ENCODE data around the gene ACOT12.

The ACOT12 gene

DNA sequence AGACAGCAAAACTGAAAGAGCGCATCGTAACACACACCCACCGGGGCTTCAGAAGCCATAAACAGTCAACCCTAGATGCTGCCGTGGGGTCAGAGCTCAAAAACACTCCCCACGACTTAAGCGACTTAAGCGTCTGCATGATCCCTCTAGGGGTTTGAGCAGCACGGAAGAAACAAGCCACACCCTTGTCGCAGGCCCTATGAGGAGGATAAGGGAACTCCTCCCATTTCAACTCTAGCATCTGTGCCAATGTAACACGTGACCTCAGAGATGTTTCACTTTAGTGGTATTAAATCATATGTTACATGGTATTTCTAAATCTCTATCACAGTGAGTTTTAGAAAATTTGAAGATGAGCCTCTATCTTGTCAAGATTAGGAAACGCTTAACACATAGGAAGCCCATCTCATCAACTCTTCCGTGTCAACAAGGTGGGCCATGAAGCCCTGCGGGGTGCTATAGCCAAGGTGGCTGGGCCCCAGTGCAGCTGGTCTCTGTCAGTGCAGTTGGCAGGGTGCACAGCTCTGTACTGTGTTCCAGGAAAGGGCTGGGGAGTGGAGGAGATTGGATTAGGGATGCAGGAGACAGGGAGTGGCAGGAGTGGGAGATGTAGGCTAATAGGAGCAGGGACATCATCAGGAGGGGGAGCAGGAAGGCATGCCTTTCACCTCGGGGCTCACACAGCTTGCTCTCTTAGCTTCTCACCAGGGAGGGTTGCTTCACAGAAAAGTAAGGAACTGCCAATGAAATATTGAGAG is 59.5 kb downstream of the ACOT12 start:
- H3K27me3 ChIP-seq: no peaks in the 10 kb centered on the region
- no peak overlapping the region for H3K4me3 ChIP-seq

DNA sequence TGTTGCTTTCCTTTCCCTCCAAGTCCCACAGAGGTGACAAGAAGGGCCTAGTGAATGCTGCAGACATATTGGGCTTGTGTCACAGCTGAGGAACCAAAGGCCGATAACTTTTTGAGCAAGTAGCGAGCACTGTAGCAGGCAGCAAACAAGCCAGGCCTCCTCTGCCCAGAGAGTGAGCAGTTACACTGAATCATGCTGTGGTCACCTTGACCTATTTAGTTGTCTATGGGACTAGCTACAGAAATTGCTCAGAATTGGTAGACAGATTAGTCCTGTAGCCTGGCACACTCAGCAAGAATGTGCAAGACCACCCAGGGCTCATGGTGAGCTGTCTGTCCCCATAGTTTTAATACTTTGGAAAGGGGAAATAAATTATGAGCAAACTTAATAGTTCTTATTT is 67.4 kb downstream of the ACOT12 start:
- Histone ChIP-seq H3K27me3 (no peaks in the 10 kb centered on the region), H3K4me1 (no peaks in the 10 kb centered on the region), H3K4me3 (no peak overlapping the region), H3K9me3 (no peaks in the 10 kb centered on the region), H3K36me3 (no peaks in the 10 kb centered on the region), H3K27ac (no peak overlapping the region)
- TF ChIP-seq, protein P1, sequence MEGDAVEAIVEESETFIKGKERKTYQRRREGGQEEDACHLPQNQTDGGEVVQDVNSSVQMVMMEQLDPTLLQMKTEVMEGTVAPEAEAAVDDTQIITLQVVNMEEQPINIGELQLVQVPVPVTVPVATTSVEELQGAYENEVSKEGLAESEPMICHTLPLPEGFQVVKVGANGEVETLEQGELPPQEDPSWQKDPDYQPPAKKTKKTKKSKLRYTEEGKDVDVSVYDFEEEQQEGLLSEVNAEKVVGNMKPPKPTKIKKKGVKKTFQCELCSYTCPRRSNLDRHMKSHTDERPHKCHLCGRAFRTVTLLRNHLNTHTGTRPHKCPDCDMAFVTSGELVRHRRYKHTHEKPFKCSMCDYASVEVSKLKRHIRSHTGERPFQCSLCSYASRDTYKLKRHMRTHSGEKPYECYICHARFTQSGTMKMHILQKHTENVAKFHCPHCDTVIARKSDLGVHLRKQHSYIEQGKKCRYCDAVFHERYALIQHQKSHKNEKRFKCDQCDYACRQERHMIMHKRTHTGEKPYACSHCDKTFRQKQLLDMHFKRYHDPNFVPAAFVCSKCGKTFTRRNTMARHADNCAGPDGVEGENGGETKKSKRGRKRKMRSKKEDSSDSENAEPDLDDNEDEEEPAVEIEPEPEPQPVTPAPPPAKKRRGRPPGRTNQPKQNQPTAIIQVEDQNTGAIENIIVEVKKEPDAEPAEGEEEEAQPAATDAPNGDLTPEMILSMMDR (IDR thresholded peaks at IDR 0.05): no peak
- intact Hi-C loops (cut with DNase I; ENCODE audit: low total_unique reads): no loop called here
- no peak for DNase-seq

More for the DNA sequence above, 59.5 kb downstream of the ACOT12 start:
- Histone ChIP-seq H3K27ac (no peak overlapping the region), H3K36me3 (no peaks in the 10 kb centered on the region), H3K9me3 (no peaks in the 10 kb centered on the region), H3K4me1 (no peaks in the 10 kb centered on the region)
- TF ChIP-seq, protein P1 (IDR thresholded peaks at IDR 0.05): no peak
- intact Hi-C loops (cut with DNase I; ENCODE audit: low total_unique reads): no loop called here
- DNase-seq: no peak

DNA sequence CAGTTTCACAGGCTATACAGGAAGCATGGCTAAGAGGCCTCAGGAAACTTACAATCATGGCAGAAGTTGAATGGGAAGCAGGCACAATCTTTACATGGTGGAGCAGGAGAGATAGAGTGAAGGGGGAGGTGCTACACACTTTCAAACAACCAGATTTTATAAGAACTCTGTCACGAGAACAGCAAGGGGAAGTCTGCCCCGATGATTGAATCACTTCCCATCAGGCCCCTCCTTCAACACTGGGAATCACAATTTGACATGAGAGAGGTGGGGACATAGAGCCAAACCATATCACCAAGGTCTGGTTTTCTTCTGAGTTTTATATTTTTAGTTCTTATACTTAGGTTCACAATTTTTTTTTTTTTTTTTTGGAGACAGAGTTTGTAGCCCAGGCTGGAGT is 76.4 kb downstream of the ACOT12 start:
- DNase-seq: no peak
- H3K27ac ChIP-seq: no peak overlapping the region
- TF ChIP-seq, protein P1 (IDR thresholded peaks at IDR 0.05): no peak
- H3K36me3 ChIP-seq: peaks cover 13 to 22% (median 17%) of the 10 kb centered on the region in 3 donors
- intact Hi-C loops (cut with DNase I; ENCODE audit: low total_unique reads): no loop called here
- H3K4me3 ChIP-seq: no peak overlapping the region
- no peaks in the 10 kb centered on the region for H3K9me3 ChIP-seq
- no peaks in the 10 kb centered on the region for H3K27me3 ChIP-seq
- H3K4me1 ChIP-seq: no peaks in the 10 kb centered on the region

DNA sequence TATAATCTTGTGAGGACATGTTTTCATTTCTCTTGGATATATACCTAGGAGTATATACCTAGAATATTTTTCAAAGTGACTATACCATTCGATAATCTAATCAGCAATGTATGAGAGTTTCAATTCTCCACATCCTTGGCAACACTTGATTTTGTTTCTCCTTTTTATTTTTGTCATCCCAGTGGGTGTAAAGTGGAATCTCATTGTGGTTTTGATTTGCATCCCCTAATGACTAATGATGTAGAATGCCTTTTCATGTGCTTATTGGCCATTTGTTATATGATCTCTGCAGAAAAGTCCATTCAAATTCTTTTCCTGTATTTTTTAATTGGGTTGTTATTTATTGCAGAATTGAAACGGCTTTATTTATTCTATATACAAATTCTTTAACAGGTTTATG is 77.4 kb downstream of the ACOT12 start:
- Histone ChIP-seq H3K27ac (no peak overlapping the region), H3K4me1 (no peaks in the 10 kb centered on the region), H3K27me3 (no peaks in the 10 kb centered on the region), H3K4me3 (no peak overlapping the region), H3K9me3 (no peaks in the 10 kb centered on the region), H3K36me3 (peaks cover 22 to 32% (median 24%) of the 10 kb centered on the region in 3 donors)
- DNase-seq: no peak
- TF ChIP-seq, protein P1 (IDR thresholded peaks at IDR 0.05): no peak
- intact Hi-C loops (cut with DNase I; ENCODE audit: low total_unique reads): no loop called here

DNA sequence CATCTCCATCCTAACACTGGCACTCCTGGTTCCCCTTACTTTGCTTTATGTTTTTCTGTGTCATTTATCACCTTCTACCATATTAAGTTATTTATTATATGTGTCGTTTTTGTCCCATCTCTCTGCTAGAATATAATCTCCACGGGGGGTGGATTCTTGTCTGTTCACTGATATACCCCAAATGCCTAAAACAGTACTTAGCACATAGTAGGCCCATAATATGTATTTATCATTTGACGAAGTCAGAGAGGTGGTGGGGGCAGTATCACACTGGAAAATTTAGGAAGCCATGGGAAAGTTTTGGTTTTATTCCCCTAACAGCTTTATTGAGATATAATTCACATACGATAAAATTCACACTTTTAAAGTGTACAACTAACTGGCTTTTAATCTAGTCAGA is 78.1 kb downstream of the ACOT12 start:
- H3K36me3 ChIP-seq: peaks cover 30 to 39% (median 32%) of the 10 kb centered on the region in 3 donors
- no peak for DNase-seq
- H3K9me3 ChIP-seq: no peaks in the 10 kb centered on the region
- no peak overlapping the region for H3K4me3 ChIP-seq
- intact Hi-C loops (cut with DNase I; ENCODE audit: low total_unique reads): no loop called here
- H3K27ac ChIP-seq: no peak overlapping the region
- TF ChIP-seq, protein P1 (IDR thresholded peaks at IDR 0.05): no peak
- no peaks in the 10 kb centered on the region for H3K4me1 ChIP-seq
- no peaks in the 10 kb centered on the region for H3K27me3 ChIP-seq
